ENCODE results near the gene PDPK1. TPM values are rescaled to one million over a fixed set of nuclear protein-coding genes. Genes with fewer than 3 reads are reported as not detected.

The PDPK1 gene
- polyA plus RNA-seq, 4 donors = 40.2 to 54.3 (median 46.8) TPM

DNA sequence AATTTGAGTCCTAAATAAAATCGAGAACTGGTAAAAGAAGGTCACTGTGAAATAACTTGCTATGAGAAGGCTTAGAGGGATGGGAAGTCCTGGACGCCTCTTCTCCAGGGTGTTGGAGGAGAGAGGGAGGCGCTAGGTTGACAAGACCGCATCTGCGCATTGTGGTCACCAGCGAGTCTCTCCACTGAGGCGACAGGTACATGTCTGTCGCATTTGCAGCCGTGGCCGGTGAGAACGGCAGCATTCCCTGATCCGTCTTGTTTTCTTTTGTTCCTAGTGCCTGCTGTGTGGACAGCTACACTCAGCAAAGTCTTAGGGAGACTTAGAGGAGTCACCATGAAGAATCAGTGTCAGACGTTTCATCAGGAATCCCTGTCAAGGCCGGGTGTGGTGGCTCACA lies 32.1 kb upstream of the PDPK1 start:
- no peak for DNase-seq (ENCODE audit: low read depth in 4 of 4, low spot score in 3 of 4)

GRCh38 chr16:2507052-2507659 lies 30.7 kb upstream of the PDPK1 start:
- DNase-seq (ENCODE audit: low read depth in 4 of 4, low spot score in 3 of 4) = no peak

GRCh38 chr16:2507665-2508064 lies 30.2 kb upstream of the PDPK1 start:
- DNase-seq (ENCODE audit: low read depth in 4 of 4, low spot score in 3 of 4) = no peak

- no peak for DNase-seq (ENCODE audit: low read depth in 4 of 4, low spot score in 3 of 4)
Measured at GRCh38 chr16:2508722-2509400, 29.0 kb upstream of the PDPK1 start.

DNA sequence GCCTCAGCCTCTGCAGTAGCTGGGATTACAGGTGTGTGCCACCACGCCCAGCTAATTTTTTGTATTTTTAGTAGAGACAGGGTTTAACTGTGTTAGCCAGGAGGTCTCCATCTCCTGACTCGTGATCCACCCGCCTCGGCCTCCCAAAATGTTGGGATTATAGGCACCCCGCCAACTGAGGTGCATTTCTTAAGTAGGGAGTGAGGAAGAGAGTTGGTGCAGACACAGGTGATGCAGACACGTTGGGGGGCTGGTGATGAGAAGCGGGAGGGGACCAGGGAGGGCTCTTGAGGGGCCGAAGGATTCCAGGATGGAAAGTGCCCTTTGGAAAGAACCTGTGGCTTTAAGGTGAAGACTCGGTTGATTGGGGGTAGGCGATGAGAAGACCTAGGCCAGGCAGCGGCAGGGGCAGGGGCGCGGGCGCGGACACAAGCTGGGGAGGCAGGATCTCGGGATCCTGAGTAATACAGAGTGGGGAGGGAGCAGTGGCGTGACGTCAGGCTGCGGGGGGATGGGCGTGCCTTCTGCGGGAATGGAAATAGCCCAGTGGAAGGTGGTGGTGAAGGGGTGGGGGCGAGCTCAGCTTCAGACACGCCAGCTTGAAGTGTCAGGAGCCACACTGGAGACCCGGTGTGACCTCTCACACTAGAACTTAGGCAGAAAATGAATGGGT lies 26.6 kb upstream of the PDPK1 start:
- no peak for DNase-seq (ENCODE audit: low read depth in 4 of 4, low spot score in 3 of 4)

DNA sequence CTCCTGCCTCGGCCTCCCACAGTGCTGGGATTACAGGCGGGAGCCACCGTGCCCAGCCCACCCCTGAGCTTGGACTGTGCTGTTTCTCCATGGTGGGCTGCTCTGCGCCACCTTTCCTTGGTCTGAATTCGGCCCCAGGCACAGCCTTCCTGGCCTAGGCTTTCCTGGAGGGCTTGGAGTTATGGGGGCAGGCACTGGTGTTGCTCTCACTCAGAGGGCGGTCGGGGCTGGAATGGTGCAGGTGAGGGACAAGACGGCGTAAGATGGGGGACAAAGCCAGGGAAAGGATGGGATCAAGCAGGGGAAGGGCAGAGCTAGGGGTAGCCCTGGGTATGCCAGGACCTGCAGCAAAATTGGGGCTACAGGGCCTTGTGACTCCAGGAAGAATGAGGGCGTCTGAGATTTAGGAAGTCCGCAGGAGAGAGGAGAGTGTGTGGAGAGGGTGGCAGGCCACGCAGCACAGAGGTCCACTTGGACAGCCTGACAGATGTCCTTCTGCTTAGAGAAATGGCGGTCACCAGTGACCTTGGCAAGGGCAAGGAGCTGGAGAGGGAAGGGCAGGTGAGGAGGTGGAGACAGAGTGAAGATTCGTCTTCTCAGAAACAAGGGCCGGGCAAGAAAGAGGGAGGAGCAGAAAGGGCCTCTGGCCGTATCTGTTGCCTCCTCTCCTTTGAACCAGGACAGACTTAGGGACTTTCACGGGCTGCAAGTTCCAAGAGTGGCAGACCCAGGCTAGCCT lies 25.7 kb upstream of the PDPK1 start:
- no peak for DNase-seq (ENCODE audit: low read depth in 4 of 4, low spot score in 3 of 4)

DNA sequence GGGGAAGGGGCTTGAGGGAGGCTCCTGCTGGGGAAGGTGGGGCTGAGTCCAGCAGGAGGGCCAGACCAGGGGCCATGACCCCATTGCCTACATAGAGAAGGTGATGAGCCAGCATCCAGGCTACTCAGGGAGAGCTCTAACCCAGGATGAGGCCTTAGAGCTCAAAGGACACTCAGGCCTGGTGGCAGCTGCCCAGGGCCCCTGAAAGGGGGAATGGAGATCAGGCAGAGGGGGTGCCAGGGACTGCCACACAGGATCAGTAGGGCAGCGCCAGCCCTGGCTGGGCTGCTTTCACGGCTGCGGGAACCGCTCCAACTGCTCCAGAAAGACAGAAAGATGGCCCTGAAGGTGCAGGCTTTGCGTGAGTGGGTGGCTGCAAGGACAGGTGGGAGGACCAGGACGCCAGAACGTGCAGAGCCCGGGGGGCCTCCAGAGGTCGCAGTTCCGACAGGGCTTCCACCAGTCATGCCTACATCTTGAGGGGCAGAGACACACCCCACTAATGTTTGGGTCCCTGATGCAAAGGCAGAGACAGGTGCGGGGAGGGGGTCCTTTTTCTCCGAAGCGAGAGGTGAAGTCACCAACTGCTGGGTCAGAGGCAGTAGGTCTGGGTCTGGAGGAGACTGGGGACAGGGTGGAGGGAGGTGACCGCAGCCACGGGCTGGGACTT lies 25.0 kb upstream of the PDPK1 start:
- no peak for DNase-seq (ENCODE audit: low read depth in 4 of 4, low spot score in 3 of 4)

DNA sequence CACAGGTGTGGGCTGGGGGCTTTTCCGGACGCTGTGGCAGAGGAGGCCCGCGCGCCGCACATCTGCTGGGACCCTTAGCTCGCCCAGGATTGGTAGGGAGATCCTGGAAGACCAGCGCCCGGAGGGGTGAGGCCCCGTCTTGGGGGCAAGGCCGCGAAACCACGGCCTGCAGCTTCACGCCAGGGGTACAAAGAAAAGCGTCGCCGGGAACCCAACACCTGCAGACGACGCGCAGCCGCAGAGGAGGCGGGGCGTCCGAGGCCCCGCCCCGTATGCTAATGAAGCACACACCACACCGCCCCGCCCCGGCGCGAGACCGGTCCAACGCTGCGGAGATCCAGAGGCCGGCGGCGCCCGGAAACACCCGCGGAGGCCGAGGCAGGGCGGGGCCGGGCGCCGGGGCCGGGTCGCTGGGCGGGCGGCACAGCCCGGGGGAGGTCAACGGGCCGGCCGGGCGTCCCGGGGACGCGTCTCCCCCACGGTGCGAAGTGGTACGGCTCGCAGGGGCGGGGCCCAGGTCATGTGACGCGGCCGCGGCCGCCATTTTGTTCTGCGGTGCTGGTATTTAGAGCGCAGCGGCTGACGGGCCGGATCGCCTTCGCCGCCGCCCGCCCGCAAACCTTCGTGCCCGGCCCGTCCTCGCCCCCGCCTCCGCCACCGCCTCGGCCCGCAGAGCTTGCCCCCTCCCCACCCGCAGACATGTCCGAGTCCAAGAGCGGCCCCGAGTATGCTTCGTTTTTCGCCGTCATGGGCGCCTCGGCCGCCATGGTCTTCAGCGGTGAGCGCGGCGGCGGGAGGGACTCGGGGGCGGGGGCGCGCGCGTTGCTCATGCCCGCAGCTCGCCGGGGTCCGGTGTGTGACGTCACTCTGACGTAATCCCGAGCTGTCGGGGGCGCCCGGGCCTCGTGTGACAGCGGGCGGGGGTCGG lies 24.2 kb upstream of the PDPK1 start, which contains the start of gene ATP6V0C:
TSS of gene ATP6V0C (plus strand) at position 548 of the 928 bp plus-strand sequence. CDS start at position 700, 152 bp downstream.
- peak; percentile 78 to 86 (median 82) for DNase-seq (ENCODE audit: low read depth in 4 of 4, low spot score in 3 of 4)

- no peak for DNase-seq (ENCODE audit: low read depth in 4 of 4, low spot score in 3 of 4)
Measured at GRCh38 chr16:2514333-2515179, 23.3 kb upstream of the PDPK1 start.

DNA sequence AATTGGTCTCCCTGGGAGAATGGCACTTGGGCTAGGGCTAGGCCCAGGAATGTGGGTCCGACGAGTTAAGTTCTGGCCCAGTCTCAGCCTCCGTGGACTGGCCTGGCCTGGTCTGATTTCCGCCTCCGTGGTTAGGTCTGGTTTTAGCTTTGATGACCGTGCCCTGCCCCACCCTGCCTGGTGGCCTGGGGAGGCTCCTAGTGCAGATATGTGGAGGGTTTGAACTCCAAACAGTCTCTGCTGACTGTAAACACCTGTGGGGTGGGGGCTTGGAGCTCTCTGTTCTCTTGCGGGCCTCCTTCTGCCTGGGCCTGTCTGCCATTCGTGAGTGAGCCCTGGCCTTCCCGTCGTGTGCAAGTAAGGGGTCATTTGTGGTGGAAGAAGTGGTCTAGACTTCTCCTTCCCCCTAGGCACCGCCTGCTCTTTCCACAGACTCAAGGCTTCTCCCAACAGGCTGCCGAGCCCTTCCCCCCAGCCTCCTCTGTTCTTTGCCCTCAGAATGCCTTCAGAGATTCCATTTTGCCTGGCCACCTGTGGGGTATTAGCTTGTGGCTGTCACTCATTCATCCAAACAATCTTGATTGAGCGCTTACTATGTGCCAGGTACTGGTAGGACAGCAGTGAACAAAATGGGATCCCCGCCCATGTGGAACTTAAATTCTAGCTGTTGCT lies 22.5 kb upstream of the PDPK1 start:
- no peak for DNase-seq (ENCODE audit: low read depth in 4 of 4, low spot score in 3 of 4)

DNA sequence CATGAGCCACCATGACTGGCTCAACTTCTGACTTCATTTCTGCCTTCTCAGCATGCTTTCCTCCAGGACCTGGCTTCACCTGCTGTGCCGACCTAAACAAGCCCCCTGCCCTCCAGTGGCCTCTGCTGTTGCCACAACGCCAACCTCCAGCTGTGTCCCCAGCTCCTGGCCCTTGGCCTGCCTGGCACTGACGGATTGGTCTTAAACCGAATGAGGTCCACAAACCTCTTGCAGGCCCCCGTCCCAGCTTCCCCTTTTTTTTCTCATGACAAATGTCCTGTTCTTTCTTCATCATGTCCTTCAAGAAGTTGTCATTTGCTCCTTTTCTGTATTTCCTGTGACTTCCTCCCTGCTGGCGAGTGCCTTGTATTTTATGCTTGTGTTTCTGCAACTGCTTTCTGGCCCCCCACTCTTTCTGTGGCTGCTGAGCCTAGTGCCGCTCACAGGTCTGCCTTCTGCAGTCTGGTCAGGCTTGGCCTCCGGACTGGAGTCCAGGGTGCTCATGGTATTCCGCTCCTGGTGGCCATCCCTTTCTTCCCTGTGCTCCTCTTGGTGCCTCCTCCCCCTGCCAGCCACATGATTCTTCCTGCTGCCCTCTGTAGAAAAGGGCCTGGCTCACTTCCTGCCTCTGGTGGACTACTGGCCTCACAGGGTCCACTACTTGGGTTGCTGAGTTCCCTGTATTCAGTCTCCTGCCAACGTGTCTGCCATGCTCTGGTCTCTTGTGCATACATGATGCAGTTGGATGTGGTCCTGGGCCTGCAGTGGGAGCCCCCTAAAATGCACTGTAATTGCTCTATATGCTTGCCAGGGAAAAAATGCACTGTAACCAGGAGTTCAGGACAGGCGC lies 21.2 kb upstream of the PDPK1 start:
- DNase-seq (ENCODE audit: low read depth in 4 of 4, low spot score in 3 of 4) = no peak

- no peak for DNase-seq (ENCODE audit: low read depth in 4 of 4, low spot score in 3 of 4)
Measured at GRCh38 chr16:2517954-2518605, 19.7 kb upstream of the PDPK1 start.

DNA sequence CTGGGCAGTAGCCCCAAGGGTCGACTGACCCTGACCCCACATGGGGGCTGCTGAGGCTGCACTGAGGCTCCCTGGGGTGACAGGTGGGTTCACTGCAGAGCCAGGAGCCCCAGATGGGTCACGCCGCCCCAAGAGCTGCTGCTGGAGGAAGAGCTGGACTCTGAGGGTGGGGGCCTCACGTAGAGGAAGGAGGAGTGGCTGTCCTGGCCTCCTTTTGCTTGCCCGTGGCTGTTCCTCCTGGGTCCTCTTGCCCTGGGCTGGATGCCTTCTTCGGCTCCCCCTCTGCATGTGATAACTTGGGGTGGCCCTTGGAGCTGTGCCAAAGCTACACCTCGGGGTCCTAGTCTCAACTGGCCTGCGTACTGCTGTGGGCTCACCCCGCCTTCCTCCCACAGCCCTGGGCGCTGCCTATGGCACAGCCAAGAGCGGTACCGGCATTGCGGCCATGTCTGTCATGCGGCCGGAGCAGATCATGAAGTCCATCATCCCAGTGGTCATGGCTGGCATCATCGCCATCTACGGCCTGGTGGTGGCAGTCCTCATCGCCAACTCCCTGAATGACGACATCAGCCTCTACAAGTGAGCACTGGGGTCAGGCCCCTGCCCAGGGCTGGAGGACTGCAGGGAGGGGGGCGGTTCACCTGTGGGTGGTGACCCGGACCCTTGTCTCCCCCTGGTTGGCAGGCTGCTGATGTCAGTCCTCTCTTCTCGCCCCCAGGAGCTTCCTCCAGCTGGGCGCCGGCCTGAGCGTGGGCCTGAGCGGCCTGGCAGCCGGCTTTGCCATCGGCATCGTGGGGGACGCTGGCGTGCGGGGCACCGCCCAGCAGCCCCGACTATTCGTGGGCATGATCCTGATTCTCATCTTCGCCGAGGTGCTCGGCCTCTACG lies 18.8 kb upstream of the PDPK1 start:
- DNase-seq (ENCODE audit: low read depth in 4 of 4, low spot score in 3 of 4) = no peak

DNA sequence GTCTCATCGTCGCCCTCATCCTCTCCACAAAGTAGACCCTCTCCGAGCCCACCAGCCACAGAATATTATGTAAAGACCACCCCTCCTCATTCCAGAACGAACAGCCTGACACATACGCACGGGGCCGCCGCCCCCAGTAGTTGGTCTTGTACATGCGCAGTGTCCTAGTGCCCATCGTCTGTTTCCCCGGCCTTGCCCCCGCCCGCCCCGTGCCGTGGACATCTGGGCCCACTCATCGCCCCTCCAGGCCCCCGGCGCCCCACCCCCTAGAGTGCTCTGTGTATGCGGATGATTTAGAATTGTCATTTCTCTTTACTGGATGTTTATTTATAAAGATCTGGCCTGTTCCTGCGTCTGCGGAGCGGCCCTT lies 18.1 kb upstream of the PDPK1 start:
- no peak for DNase-seq (ENCODE audit: low read depth in 4 of 4, low spot score in 3 of 4)

GRCh38 chr16:2520097-2520783 lies 17.6 kb upstream of the PDPK1 start, which contains the start of gene AMDHD2:
AMDHD2 (plus strand) TSS chr16:2520371; CDS start chr16:2520459, 88 bp downstream.
- peak in 3 of 4 donors; percentile 73 to 76 (median 73) for DNase-seq (ENCODE audit: low read depth in 4 of 4, low spot score in 3 of 4)
